ENCODE measurements around the gene CNOT3.

- TF ChIP-seq, protein P1, sequence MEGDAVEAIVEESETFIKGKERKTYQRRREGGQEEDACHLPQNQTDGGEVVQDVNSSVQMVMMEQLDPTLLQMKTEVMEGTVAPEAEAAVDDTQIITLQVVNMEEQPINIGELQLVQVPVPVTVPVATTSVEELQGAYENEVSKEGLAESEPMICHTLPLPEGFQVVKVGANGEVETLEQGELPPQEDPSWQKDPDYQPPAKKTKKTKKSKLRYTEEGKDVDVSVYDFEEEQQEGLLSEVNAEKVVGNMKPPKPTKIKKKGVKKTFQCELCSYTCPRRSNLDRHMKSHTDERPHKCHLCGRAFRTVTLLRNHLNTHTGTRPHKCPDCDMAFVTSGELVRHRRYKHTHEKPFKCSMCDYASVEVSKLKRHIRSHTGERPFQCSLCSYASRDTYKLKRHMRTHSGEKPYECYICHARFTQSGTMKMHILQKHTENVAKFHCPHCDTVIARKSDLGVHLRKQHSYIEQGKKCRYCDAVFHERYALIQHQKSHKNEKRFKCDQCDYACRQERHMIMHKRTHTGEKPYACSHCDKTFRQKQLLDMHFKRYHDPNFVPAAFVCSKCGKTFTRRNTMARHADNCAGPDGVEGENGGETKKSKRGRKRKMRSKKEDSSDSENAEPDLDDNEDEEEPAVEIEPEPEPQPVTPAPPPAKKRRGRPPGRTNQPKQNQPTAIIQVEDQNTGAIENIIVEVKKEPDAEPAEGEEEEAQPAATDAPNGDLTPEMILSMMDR (IDR thresholded peaks at IDR 0.05), result no peak
- TF ChIP-seq POLR2A (IDR thresholded peaks at IDR 0.05), result no peak
Measured at GRCh38 chr19:54121259-54121658, 16.3 kb upstream of the CNOT3 start.
